ENCODE measurements around the gene SIK3. TPM values are rescaled to one million over a fixed set of nuclear protein-coding genes. Genes with fewer than 3 reads are reported as not detected.
A peak's percentile ranks its signal among the peaks of the same experiment; 100 is the strongest.

SIK3 gene
- total and polyA plus RNA-seq, 2 donors (not counting 3 experiments of a cell fraction or from before 2014, with no cell fraction given) = 10.3 to 21.3 TPM

- H3K4me2 ChIP-seq (ENCODE audit: insufficient read depth, low read length) = peak overlapping the region; percentile 20
- H3K9me3 ChIP-seq (replicated peaks; ENCODE audit: control insufficient read depth, insufficient read depth, low read length) = no peaks in the 10 kb centered on the region
- POLR2A ChIA-PET = no interaction called here
- CTCF ChIA-PET = interaction anchor here (0.9 kb wide), 1 partner anchor 157 kb away, joined by 3 read pairs; no protein-coding TSS in a partner anchor
- peaks cover 13% of the 10 kb centered on the region for H3K4me1 ChIP-seq (ENCODE audit: control insufficient read depth, extremely low read depth, insufficient read depth, low read length)
- TF ChIP-seq POLR2A (IDR thresholded peaks at IDR 0.05; ENCODE audit: low read depth, low read length) (no peak), MAX (IDR thresholded peaks at IDR 0.05; ENCODE audit: insufficient read depth, insufficient read length) (no peak), GATA2 (IDR thresholded peaks at IDR 0.05; ENCODE audit: insufficient read depth, insufficient read length, low read depth, low read length) (no peak), FOS (IDR thresholded peaks at IDR 0.05; ENCODE audit: borderline replicate concordance, insufficient read depth, low read length) (no peak), JUN (IDR thresholded peaks at IDR 0.05; ENCODE audit: borderline replicate concordance, insufficient read depth, insufficient read length, low read depth) (no peak), EZH2 (IDR thresholded peaks at IDR 0.05; ENCODE audit: borderline replicate concordance, low read depth, low read length, severe bottlenecking) (no peak), POLR2AphosphoS5 (IDR thresholded peaks at IDR 0.05; ENCODE audit: insufficient read depth, low read depth, low read length) (no peak), MYC (IDR thresholded peaks at IDR 0.05; ENCODE audit: low read depth, low read length) (no peak)
- TF ChIP-seq, protein P1, sequence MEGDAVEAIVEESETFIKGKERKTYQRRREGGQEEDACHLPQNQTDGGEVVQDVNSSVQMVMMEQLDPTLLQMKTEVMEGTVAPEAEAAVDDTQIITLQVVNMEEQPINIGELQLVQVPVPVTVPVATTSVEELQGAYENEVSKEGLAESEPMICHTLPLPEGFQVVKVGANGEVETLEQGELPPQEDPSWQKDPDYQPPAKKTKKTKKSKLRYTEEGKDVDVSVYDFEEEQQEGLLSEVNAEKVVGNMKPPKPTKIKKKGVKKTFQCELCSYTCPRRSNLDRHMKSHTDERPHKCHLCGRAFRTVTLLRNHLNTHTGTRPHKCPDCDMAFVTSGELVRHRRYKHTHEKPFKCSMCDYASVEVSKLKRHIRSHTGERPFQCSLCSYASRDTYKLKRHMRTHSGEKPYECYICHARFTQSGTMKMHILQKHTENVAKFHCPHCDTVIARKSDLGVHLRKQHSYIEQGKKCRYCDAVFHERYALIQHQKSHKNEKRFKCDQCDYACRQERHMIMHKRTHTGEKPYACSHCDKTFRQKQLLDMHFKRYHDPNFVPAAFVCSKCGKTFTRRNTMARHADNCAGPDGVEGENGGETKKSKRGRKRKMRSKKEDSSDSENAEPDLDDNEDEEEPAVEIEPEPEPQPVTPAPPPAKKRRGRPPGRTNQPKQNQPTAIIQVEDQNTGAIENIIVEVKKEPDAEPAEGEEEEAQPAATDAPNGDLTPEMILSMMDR (IDR thresholded peaks at IDR 0.05; ENCODE audit: extremely low read depth in 1 of 2, insufficient read depth in 1 of 2, low read depth in 1 of 2, low read length in 2 of 2) = no peak
- no peaks in the 10 kb centered on the region for H3K36me3 ChIP-seq (ENCODE audit: control insufficient read depth in 2 of 2, extremely low read depth in 1 of 2, insufficient read depth in 2 of 2, low read length in 2 of 2)
- dilution Hi-C loops (cut with MboI; ENCODE audit: extremely low pct_ligation_motif_present, low sequenced_read_pairs) = no loop called here
- H3K27ac ChIP-seq (ENCODE audit: insufficient read depth, low read depth, low read length) = no peak overlapping the region
- H4K20me1 ChIP-seq (replicated peaks; ENCODE audit: control insufficient read depth, extremely low read depth, insufficient read depth, low read length) = no peaks in the 10 kb centered on the region
- H3K27me3 ChIP-seq (ENCODE audit: control insufficient read depth in 2 of 2, insufficient read depth in 2 of 2, low read length in 2 of 2) = no peaks in the 10 kb centered on the region
- intact Hi-C loops (cut with micrococcal nuclease) = loop anchor here (5.0 kb wide), 1 partner anchor 60 kb away; the partner anchor contains the start of gene SIK3
- FAIRE-seq (no peak), DNase-seq (ENCODE audit: low read depth, low spot score) (peak; percentile 82)
- no TSS peak for BruUV-seq (replicated peaks)
- H3K4me3 ChIP-seq (replicated peaks in 1 of 3; ENCODE audit: insufficient read depth in 1 of 3, low read depth in 1 of 3, low read length in 3 of 3) = no peak overlapping the region
- H3K9ac ChIP-seq (replicated peaks; ENCODE audit: extremely low read depth, insufficient read depth, low read length) = no peak overlapping the region
- H3K9me1 ChIP-seq (replicated peaks; ENCODE audit: control insufficient read depth, extremely low read depth, insufficient read depth, low read length) = no peaks in the 10 kb centered on the region
- no peak overlapping the region for H2AFZ ChIP-seq (ENCODE audit: low read depth, low read length)
- no peaks in the 10 kb centered on the region for H3K79me2 ChIP-seq (ENCODE audit: control insufficient read depth, insufficient read depth, low read length)
Observed at GRCh38 chr11:117037279-117037974, 60.8 kb downstream of the SIK3 start.

Data from endothelial cell of umbilical vein (primary cell).